Common myeloid progenitor, CD34-positive (primary cell): ENCODE data around the gene CR1L.
"Not testable (repeated sequence)": the region's sequence is repeated elsewhere in the genome, so short reads cannot be mapped to it uniquely, and the experiment has no call there.

Experiments used
- CTCF ChIA-PET: fragments of 350-600 bp; sonication (Branson Sonifier 250); formaldehyde crosslinking; loops from one replicate; lab custom pipeline; 2021; ENCODE audit warnings: antibody characterized with exemption; lab: Charles Lee
- POLR2A ChIA-PET: fragments of 350-600 bp; sonication (Branson Sonifier 250); formaldehyde crosslinking; loops from one replicate; lab custom pipeline; 2021; ENCODE audit warnings: antibody characterized with exemption; lab: Charles Lee
- DNase-seq, 3 donors: peaks; one replicate each; pipeline versions ENCODE4 v3.0.0 to v3.0.0-alpha.2; 2013
- H3K27ac ChIP-seq, 2 experiments: 1 replicate in 1 of 2; 2 replicates in 1 of 2; pipeline ENCODE4 v1.7.0; 2013; ENCODE audit warnings: inconsistent platforms in 2 of 2, low read length in 2 of 2, mild to moderate bottlenecking in 2 of 2, low read depth in 1 of 2, moderate library complexity in 1 of 2; ENCODE audit not compliant: severe bottlenecking in 2 of 2, insufficient read depth in 1 of 2, poor library complexity in 1 of 2
- H3K27me3 ChIP-seq, 5 experiments: replicated peaks in 2 of 5; 1 replicate in 3 of 5; 2 replicates in 2 of 5; pipeline versions ENCODE4 v1.6.1 to v1.7.0; 2013; ENCODE audit warnings: low read length in 4 of 5, mild to moderate bottlenecking in 2 of 5, moderate library complexity in 2 of 5, inconsistent platforms in 1 of 5; ENCODE audit not compliant: insufficient read depth in 5 of 5, control insufficient read depth in 4 of 5
- H3K36me3 ChIP-seq, 4 experiments: 1 replicate in 2 of 4; 2 replicates in 2 of 4; pipeline versions ENCODE4 v1.6.1 to v1.7.0; 2013; ENCODE audit warnings: low read length in 3 of 4, control low read depth in 1 of 4, mild to moderate bottlenecking in 1 of 4; ENCODE audit not compliant: control insufficient read depth in 4 of 4, insufficient read depth in 4 of 4
- H3K4me1 ChIP-seq, 4 experiments: 1 replicate in 3 of 4; 2 replicates in 1 of 4; pipeline versions ENCODE4 v1.6.1 to v1.7.1; 2013; ENCODE audit warnings: low read length in 3 of 4, mild to moderate bottlenecking in 3 of 4, control low read depth in 1 of 4, inconsistent platforms in 1 of 4, moderate library complexity in 1 of 4; ENCODE audit not compliant: control insufficient read depth in 4 of 4, insufficient read depth in 4 of 4; ENCODE audit errors: control extremely low read depth in 1 of 4
- H3K4me3 ChIP-seq, 7 experiments: 1 replicate in 4 of 7; 2 replicates in 3 of 7; pipeline versions ENCODE4 v1.5.1 to v1.7.0; 2013; ENCODE audit warnings: mild to moderate bottlenecking in 7 of 7, low read length in 6 of 7, moderate library complexity in 6 of 7, inconsistent platforms in 2 of 7, low read depth in 2 of 7, control low read depth in 1 of 7; ENCODE audit not compliant: insufficient read depth in 4 of 7, control insufficient read depth in 1 of 7; ENCODE audit errors: extremely low read depth in 1 of 7
- H3K9me3 ChIP-seq, 5 experiments: 1 replicate in 4 of 5; 2 replicates in 1 of 5; pipeline versions ENCODE4 v1.6.1 to v1.7.1; 2013; ENCODE audit warnings: low read length in 4 of 5, mild to moderate bottlenecking in 2 of 5, inconsistent platforms in 1 of 5, low read depth in 1 of 5, moderate library complexity in 1 of 5; ENCODE audit not compliant: control insufficient read depth in 4 of 5, insufficient read depth in 2 of 5; ENCODE audit errors: control extremely low read depth in 1 of 5
- WGBS: methylation state at CpG from one replicate; pipeline ENCODE4 v1.1.5; 2013; ENCODE audit not compliant: insufficient coverage; 5-methylcytosine and 5-hydroxymethylcytosine counted together

The CR1L gene

GRCh38 chr1:207770514-207770913 is 125.6 kb downstream of the CR1L start:
- peaks cover 17 to 59% (median 36%) of the 10 kb centered on the region in 4 experiments for H3K36me3 ChIP-seq
- H3K9me3 ChIP-seq = peaks cover 0 to 17% (median under 1%) of the 10 kb centered on the region in 5 experiments
- POLR2A ChIA-PET, CTCF ChIA-PET, H3K4me1 ChIP-seq, DNase-seq, H3K27me3 ChIP-seq, H3K4me3 ChIP-seq, H3K27ac ChIP-seq: not testable (repeated sequence)
- no CpG with 5 or more reads among the region's 4 CpGs for WGBS
